ENCODE data around the gene SPOCK1. TPM values are rescaled to one million over a fixed set of nuclear protein-coding genes. Genes with fewer than 3 reads are reported as not detected.

Gene SPOCK1
- total and polyA plus RNA-seq, 2 experiments from 2014 or later, result 8.2 to 10.5 TPM

GRCh38 chr5:137027758-137028157 lies 471.4 kb downstream of the SPOCK1 start (continued):
- TF ChIP-seq ZNF462 (CRISPR knock-in tag; IDR thresholded peaks at IDR 0.05), result no peak

DNA sequence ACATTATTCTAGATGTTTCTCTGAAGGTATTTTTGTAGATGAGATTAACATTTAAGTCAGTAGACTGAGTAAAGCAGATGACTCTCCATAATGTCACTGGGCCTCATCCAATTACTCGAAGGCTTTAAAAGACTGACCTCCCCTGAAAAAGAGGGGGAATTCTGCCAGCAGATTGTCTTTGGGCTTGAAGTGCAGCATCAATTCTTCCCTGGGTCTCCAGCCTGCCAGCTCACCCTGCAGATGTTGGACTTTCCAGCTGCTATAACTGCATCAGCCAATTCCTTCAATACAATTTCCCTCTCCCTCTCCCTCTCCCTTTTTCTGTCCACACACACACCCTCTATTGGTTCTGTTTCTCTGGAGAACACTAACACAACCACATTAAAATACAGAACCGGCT lies 472.8 kb downstream of the SPOCK1 start:
- no peaks in the 10 kb centered on the region for H3K27me3 ChIP-seq (ENCODE audit: insufficient read depth)
- H3K36me3 ChIP-seq (ENCODE audit: insufficient read depth), result no peaks in the 10 kb centered on the region
- H3K4me2 ChIP-seq, result no peak overlapping the region
- Mint-ChIP-seq H3K4me1 (no peaks in the 10 kb centered on the region; the same call in 2 of the 3 replicates), H3K27ac (no peak overlapping the region), H3K27me3 (ENCODE audit: insufficient read depth, low read depth, poor library complexity) (peaks cover 4% of the 10 kb centered on the region), H3K36me3 (ENCODE audit: low read depth) (no peaks in the 10 kb centered on the region), H3K4me3 (no peak overlapping the region), H3K9me3 (no peaks in the 10 kb centered on the region)
- DNase-seq (ENCODE audit: low spot score), result no peak
- no peak overlapping the region for H3K4me3 ChIP-seq
- H3K9me2 ChIP-seq (ENCODE audit: insufficient read depth), result 0 out of 2 replicates have a peak, but pooled peaks cover 3% of the 10 kb centered on the region
- no peaks in the 10 kb centered on the region for H3K4me1 ChIP-seq (ENCODE audit: insufficient read depth)
- H3K79me2 ChIP-seq (replicated peaks; ENCODE audit: insufficient read depth), result no peaks in the 10 kb centered on the region
- no peaks in the 10 kb centered on the region for H3F3A ChIP-seq (replicated peaks; ENCODE audit: low read depth)
- no peak for ATAC-seq
- no peak overlapping the region for H3K27ac ChIP-seq (ENCODE audit: low read depth)
- H4K20me1 ChIP-seq (replicated peaks; ENCODE audit: insufficient read depth), result no peaks in the 10 kb centered on the region
- no peak overlapping the region for H2AFZ ChIP-seq
- no peak for TF ChIP-seq EZH2 (IDR thresholded peaks at IDR 0.05; ENCODE audit: low read depth, unreplicated experiment)
- TF ChIP-seq ZNF331 (CRISPR knock-in tag; IDR thresholded peaks at IDR 0.05; ENCODE audit: low read depth), result no peak
- TF ChIP-seq, protein P1, sequence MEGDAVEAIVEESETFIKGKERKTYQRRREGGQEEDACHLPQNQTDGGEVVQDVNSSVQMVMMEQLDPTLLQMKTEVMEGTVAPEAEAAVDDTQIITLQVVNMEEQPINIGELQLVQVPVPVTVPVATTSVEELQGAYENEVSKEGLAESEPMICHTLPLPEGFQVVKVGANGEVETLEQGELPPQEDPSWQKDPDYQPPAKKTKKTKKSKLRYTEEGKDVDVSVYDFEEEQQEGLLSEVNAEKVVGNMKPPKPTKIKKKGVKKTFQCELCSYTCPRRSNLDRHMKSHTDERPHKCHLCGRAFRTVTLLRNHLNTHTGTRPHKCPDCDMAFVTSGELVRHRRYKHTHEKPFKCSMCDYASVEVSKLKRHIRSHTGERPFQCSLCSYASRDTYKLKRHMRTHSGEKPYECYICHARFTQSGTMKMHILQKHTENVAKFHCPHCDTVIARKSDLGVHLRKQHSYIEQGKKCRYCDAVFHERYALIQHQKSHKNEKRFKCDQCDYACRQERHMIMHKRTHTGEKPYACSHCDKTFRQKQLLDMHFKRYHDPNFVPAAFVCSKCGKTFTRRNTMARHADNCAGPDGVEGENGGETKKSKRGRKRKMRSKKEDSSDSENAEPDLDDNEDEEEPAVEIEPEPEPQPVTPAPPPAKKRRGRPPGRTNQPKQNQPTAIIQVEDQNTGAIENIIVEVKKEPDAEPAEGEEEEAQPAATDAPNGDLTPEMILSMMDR (conservative IDR thresholded peaks at IDR 0.05; ENCODE audit: low read depth in 2 of 2), result no peak
- no peak for TF ChIP-seq REST (IDR thresholded peaks at IDR 0.05; ENCODE audit: unreplicated experiment)

All from GM23338 (cell line).